ENCODE data around the gene TIGD2.
A peak's percentile ranks its signal among the peaks of the same experiment; 100 is the strongest.

Gene TIGD2

DNA sequence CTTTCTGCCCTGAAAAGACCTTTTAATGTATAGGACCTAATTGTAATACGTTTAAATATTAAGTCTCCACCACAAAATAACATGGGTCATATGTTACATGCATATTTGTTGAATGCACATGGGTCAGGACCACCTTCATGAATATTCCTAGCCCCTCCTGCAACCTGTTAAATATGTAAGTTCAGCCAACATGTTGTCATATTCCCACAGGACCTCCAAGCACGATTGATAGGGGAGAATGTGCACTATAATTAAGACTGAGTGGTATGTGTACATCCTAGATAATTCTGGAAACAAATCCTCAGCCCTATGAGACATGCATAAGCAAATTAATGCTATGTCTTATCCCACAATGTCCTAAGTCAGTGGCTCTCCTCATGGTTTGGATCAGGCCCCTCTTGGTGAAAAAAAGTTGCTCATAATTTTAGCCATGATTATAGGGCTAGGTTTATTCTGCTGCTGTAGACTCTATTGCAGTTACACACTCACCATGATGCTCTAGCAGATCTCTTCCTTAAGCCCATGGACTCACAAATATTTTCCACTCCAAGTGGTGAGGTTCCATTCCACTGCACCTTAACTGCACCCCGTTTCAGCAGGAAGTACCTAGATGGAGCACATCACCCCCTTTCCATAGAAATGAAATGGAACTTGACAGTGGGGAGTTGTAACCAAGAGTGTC, 10.2 kb downstream of the TIGD2 start:
- H3K4me3 ChIP-seq (ENCODE audit: low read depth, low read length) = no peak overlapping the region
- ChIA-PET CTCF (no interaction called here), POLR2A (no interaction called here)
- TF ChIP-seq, protein P1, sequence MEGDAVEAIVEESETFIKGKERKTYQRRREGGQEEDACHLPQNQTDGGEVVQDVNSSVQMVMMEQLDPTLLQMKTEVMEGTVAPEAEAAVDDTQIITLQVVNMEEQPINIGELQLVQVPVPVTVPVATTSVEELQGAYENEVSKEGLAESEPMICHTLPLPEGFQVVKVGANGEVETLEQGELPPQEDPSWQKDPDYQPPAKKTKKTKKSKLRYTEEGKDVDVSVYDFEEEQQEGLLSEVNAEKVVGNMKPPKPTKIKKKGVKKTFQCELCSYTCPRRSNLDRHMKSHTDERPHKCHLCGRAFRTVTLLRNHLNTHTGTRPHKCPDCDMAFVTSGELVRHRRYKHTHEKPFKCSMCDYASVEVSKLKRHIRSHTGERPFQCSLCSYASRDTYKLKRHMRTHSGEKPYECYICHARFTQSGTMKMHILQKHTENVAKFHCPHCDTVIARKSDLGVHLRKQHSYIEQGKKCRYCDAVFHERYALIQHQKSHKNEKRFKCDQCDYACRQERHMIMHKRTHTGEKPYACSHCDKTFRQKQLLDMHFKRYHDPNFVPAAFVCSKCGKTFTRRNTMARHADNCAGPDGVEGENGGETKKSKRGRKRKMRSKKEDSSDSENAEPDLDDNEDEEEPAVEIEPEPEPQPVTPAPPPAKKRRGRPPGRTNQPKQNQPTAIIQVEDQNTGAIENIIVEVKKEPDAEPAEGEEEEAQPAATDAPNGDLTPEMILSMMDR (IDR thresholded peaks at IDR 0.05; ENCODE audit: insufficient read depth, low read length, missing control alignments) = no peak
- DNase-seq (ENCODE audit: low read depth, low spot score) = no peak

DNA sequence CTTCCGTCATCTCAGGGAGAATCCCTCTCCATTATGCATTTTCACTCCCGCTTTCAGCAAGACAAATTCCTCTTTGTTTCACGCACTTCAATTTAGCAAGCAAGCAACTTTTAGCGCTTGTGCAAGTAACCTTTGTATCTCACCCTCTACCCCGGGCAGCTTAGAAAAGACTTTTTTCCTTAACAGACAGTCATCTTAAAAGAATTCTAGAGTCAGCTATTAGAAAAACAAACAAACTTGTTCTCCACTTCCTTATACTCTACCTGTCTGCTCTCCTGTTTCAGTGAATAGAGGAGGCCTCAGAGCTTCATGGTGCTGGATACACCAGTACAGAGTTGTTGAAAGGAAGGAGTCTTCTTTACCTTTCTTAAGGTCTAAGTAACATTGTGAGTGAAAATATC, 12.1 kb downstream of the TIGD2 start:
- H3K4me3 ChIP-seq (ENCODE audit: low read depth, low read length) = no peak overlapping the region
- TF ChIP-seq, protein P1 (IDR thresholded peaks at IDR 0.05; ENCODE audit: insufficient read depth, low read length, missing control alignments) = no peak
- ChIA-PET POLR2A (no interaction called here), CTCF (no interaction called here)
- DNase-seq (ENCODE audit: low read depth, low spot score) = no peak

DNA sequence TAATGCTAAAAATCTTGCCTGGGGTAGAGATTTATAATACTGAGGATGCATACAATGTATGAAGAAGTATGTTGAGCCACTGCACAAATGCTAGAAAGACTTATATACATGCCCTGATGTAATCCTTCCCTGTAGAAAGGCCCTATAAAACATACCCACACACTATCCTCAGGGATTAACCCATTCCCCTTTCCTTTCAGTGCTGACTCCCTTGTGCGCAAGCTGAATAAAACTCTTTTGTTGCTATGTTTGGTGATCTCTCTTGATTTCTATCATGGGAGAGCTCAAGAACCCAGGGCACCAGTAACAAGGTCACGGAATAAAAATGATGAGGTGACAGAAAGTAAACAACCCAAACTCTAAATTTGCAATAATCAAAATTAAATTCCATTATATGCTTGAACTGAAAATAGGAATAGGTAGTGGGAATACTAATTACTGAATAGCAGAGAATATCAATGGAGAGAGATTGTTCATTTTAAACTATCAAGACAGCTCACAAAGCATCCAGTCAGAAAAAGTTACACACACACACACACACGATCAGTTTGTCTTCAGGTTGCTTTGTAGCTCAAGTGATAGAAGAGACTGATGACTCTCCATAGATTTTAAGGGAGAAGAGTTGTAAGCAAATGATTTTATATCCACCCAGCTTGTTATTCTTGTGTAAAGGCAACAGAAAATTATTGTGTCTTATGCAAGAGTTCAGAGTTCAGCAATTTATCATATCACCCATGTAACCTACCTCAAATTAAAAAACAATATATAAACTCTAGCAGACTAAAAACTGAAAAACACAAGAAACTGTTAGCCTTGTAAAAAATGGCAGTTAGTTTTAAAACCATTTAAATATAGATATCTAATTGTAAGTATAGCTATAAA, 14.8 kb downstream of the TIGD2 start:
- H3K4me3 ChIP-seq (ENCODE audit: low read depth, low read length) = no peak overlapping the region
- CTCF ChIA-PET = no interaction called here
- POLR2A ChIA-PET = no interaction called here
- TF ChIP-seq, protein P1 (IDR thresholded peaks at IDR 0.05; ENCODE audit: insufficient read depth, low read length, missing control alignments) = no peak
- no peak for DNase-seq (ENCODE audit: low read depth, low spot score)

DNA sequence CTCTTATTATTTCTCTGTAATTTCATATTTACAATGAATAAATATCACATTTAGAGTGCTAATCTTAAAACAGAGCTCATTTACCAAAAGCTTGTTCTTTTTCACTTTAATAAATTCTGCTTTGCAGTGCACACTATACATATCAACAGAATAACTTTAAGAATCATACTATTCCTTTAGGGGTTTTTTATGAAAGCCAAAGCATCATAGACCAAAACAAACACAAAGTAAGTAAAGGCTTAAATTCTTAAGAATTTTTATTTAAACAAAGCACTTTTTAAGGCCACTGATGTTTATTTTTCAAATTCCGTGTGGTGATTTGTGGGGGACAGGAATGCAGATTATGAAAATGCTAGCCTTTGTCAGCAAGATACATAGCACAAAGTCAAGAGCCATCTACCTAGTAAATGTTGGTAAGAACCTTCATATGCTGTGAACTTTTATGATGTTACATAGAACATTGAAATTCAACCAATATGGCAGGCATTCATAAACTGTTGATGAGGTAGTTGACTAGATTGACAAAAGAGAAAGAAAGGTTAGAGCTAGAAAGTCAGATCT, 17.8 kb downstream of the TIGD2 start:
- CTCF ChIA-PET = no interaction called here
- H3K4me3 ChIP-seq (ENCODE audit: low read depth, low read length) = no peak overlapping the region
- DNase-seq (ENCODE audit: low read depth, low spot score) = no peak
- POLR2A ChIA-PET = no interaction called here
- TF ChIP-seq, protein P1 (IDR thresholded peaks at IDR 0.05; ENCODE audit: insufficient read depth, low read length, missing control alignments) = no peak

DNA sequence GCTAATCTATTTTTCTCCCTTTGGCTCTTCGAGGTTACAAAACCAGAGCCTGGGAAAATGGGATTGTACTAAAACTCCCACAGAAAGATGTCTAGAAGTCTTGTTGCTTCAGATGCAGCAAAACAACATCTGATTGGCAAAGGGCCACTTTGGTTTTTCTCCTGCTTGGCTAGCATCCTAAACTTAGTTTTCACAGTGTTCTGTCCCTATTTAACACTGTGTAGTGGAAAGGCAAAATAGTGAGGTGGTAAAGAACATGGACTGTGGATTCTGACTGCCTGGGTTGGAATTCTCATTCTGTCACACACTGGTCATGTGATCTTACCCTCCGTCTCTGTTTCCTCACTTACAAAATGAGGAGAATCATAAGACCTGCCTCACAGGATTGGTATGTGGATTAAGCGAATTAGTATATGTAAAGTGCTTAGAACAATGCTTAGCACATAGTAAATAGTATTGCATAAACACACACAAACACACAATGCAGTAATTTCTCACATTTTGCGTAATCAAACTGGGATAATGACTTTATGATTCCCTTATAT, 23.5 kb downstream of the TIGD2 start:
- ChIA-PET CTCF (interaction anchor here (0.7 kb wide), 1 partner anchor 316 kb away, joined by 3 read pairs; no protein-coding TSS in a partner anchor), POLR2A (no interaction called here)
- TF ChIP-seq, protein P1 (IDR thresholded peaks at IDR 0.05; ENCODE audit: insufficient read depth, low read length, missing control alignments) = no peak
- H3K4me3 ChIP-seq (ENCODE audit: low read depth, low read length) = no peak overlapping the region
- peak; percentile 67 for DNase-seq (ENCODE audit: low read depth, low spot score)

GRCh38 chr4:89136525-89136924, 25.2 kb downstream of the TIGD2 start:
- ChIA-PET POLR2A (no interaction called here), CTCF (no interaction called here)
- TF ChIP-seq, protein P1 (IDR thresholded peaks at IDR 0.05; ENCODE audit: insufficient read depth, low read length, missing control alignments) = no peak
- DNase-seq (ENCODE audit: low read depth, low spot score) = no peak
- no peak overlapping the region for H3K4me3 ChIP-seq (ENCODE audit: low read depth, low read length)

All from AG04449 (cell line).